ENCODE measurements around the gene CAND2.

CAND2 gene

GRCh38 chr3:12837295-12837986 is 41.0 kb downstream of the CAND2 start:
- TF ChIP-seq EP300 (IDR thresholded peaks at IDR 0.05; ENCODE audit: borderline replicate concordance) (no peak), TEAD4 (IDR thresholded peaks at IDR 0.05) (no peak), FOXM1 (IDR thresholded peaks at IDR 0.05; ENCODE audit: borderline replicate concordance, low read depth) (no peak), CREB1 (IDR thresholded peaks at IDR 0.05; ENCODE audit: low read depth) (no peak), MAX (IDR thresholded peaks at IDR 0.05) (no peak), REST (IDR thresholded peaks at IDR 0.05; ENCODE audit: low read depth) (no peak), TAF1 (IDR thresholded peaks at IDR 0.05; ENCODE audit: low read depth) (no peak), CEBPB (IDR thresholded peaks at IDR 0.05) (no peak), TCF12 (IDR thresholded peaks at IDR 0.05; ENCODE audit: low read depth) (no peak), EGR1 (IDR thresholded peaks at IDR 0.05) (no peak), NFIC (IDR thresholded peaks at IDR 0.05) (no peak)

- TF ChIP-seq YY1 (IDR thresholded peaks at IDR 0.05; ENCODE audit: low read depth) (no peak), MAX (IDR thresholded peaks at IDR 0.05) (no peak), CREB1 (IDR thresholded peaks at IDR 0.05; ENCODE audit: low read depth) (no peak), TAF1 (IDR thresholded peaks at IDR 0.05; ENCODE audit: low read depth) (no peak), EGR1 (IDR thresholded peaks at IDR 0.05) (no peak), RAD21 (IDR thresholded peaks at IDR 0.05; ENCODE audit: low read depth) (no peak), USF1 (IDR thresholded peaks at IDR 0.05) (no peak), EP300 (IDR thresholded peaks at IDR 0.05; ENCODE audit: borderline replicate concordance) (no peak)
These were observed 41.9 kb downstream of the CAND2 start for GRCh38 chr3:12838179-12838965.

GRCh38 chr3:12839156-12839946 is 42.9 kb downstream of the CAND2 start:
- TF ChIP-seq EGR1 (IDR thresholded peaks at IDR 0.05) (no peak), MAX (IDR thresholded peaks at IDR 0.05) (no peak), USF1 (IDR thresholded peaks at IDR 0.05) (no peak), RAD21 (IDR thresholded peaks at IDR 0.05; ENCODE audit: low read depth) (no peak), NFIC (IDR thresholded peaks at IDR 0.05) (no peak), FOXM1 (IDR thresholded peaks at IDR 0.05; ENCODE audit: borderline replicate concordance, low read depth) (no peak), YY1 (IDR thresholded peaks at IDR 0.05; ENCODE audit: low read depth) (no peak), ZBTB7A (IDR thresholded peaks at IDR 0.05; ENCODE audit: low read depth) (no peak), TEAD4 (IDR thresholded peaks at IDR 0.05) (no peak), TAF1 (IDR thresholded peaks at IDR 0.05; ENCODE audit: low read depth) (no peak), TCF12 (IDR thresholded peaks at IDR 0.05; ENCODE audit: low read depth) (no peak), CREB1 (IDR thresholded peaks at IDR 0.05; ENCODE audit: low read depth) (no peak), REST (IDR thresholded peaks at IDR 0.05; ENCODE audit: low read depth) (no peak), CEBPB (IDR thresholded peaks at IDR 0.05) (no peak), EP300 (IDR thresholded peaks at IDR 0.05; ENCODE audit: borderline replicate concordance) (no peak)

GRCh38 chr3:12840591-12841148 is 44.2 kb downstream of the CAND2 start:
- TF ChIP-seq EP300 (IDR thresholded peaks at IDR 0.05; ENCODE audit: borderline replicate concordance) (no peak), NFIC (IDR thresholded peaks at IDR 0.05) (no peak), USF1 (IDR thresholded peaks at IDR 0.05) (peak; percentile 2; the same call in 1 of the 2 replicates)
